SK-N-SH treated with all-trans-retinoic acid at 6 μM for 48 hours (cell line): ENCODE measurements around the gene SMOC1.

Experiments used
- ARNTL ChIP-seq: fragments of 450-650 bp; formaldehyde crosslinking; IDR thresholded peaks from 2 replicates; pipeline ENCODE4 v1.5.0; 2020; ENCODE audit warnings: low read depth, mild to moderate bottlenecking, moderate library complexity, borderline replicate concordance
- BACH2 ChIP-seq: fragments of 250-450 bp; sonication (Bioruptor Pico); IDR thresholded peaks from 2 replicates; pipeline ENCODE4 v1.9.0; 2021; ENCODE audit warnings: mild to moderate bottlenecking, borderline replicate concordance
- PPARA ChIP-seq: fragments of 250-450 bp; sonication (Bioruptor Pico); IDR thresholded peaks from 2 replicates; pipeline ENCODE4 v1.5.0; 2020; ENCODE audit warnings: mild to moderate bottlenecking, borderline replicate concordance
- RARB ChIP-seq: fragments of 250-450 bp; sonication (Bioruptor Pico); IDR thresholded peaks from 2 replicates; pipeline ENCODE4 v1.8.0; 2021; ENCODE audit warnings: mild to moderate bottlenecking, moderate library complexity
- ZC3H10 ChIP-seq: fragments of 250-450 bp; sonication (Bioruptor Pico); IDR thresholded peaks from 2 replicates; pipeline ENCODE4 v1.5.1; 2021; ENCODE audit warnings: mild to moderate bottlenecking, moderate library complexity
- ZFP3 ChIP-seq: fragments of 250-450 bp; sonication (Bioruptor Pico); IDR thresholded peaks from 2 replicates; pipeline ENCODE4 v1.5.0; 2020; ENCODE audit warnings: mild to moderate bottlenecking, moderate library complexity
- ZFP30 ChIP-seq: fragments of 450-650 bp; formaldehyde crosslinking; IDR thresholded peaks from 2 replicates; pipeline ENCODE4 v1.5.0; 2022; ENCODE audit warnings: mild to moderate bottlenecking, moderate library complexity
- ZNF565 ChIP-seq: fragments of 450-650 bp; formaldehyde crosslinking; conservative IDR thresholded peaks from 2 replicates; pipeline ENCODE4 v1.5.0; 2020; ENCODE audit warnings: low read depth, mild to moderate bottlenecking, moderate library complexity
- ZNF70 ChIP-seq: fragments of 450-650 bp; formaldehyde crosslinking; IDR thresholded peaks from 2 replicates; pipeline ENCODE4 v1.5.0; 2020; ENCODE audit warnings: mild to moderate bottlenecking, moderate library complexity
- ZNF8 ChIP-seq: fragments of 450-650 bp; formaldehyde crosslinking; IDR thresholded peaks from 2 replicates; pipeline ENCODE4 v1.5.0; 2020; ENCODE audit warnings: mild to moderate bottlenecking, moderate library complexity
- TF ChIP-seq, protein P1 (sequence below): fragments of 250-450 bp; sonication (Bioruptor Pico); IDR thresholded peaks from 2 replicates; pipeline ENCODE4 v1.5.1; 2020; ENCODE audit warnings: low read depth, mild to moderate bottlenecking, moderate library complexity
- TF ChIP-seq, protein P2 (sequence below): fragments of 250-450 bp; sonication (Bioruptor Pico); IDR thresholded peaks from 2 replicates; pipeline ENCODE4 v1.8.0; 2020; ENCODE audit warnings: mild to moderate bottlenecking, moderate library complexity, borderline replicate concordance
- TF ChIP-seq, protein P3 (sequence below): fragments of 250-450 bp; sonication (Bioruptor Pico); IDR thresholded peaks from 2 replicates; pipeline ENCODE4 v1.5.0; 2020; ENCODE audit warnings: mild to moderate bottlenecking, moderate library complexity

DNA sequence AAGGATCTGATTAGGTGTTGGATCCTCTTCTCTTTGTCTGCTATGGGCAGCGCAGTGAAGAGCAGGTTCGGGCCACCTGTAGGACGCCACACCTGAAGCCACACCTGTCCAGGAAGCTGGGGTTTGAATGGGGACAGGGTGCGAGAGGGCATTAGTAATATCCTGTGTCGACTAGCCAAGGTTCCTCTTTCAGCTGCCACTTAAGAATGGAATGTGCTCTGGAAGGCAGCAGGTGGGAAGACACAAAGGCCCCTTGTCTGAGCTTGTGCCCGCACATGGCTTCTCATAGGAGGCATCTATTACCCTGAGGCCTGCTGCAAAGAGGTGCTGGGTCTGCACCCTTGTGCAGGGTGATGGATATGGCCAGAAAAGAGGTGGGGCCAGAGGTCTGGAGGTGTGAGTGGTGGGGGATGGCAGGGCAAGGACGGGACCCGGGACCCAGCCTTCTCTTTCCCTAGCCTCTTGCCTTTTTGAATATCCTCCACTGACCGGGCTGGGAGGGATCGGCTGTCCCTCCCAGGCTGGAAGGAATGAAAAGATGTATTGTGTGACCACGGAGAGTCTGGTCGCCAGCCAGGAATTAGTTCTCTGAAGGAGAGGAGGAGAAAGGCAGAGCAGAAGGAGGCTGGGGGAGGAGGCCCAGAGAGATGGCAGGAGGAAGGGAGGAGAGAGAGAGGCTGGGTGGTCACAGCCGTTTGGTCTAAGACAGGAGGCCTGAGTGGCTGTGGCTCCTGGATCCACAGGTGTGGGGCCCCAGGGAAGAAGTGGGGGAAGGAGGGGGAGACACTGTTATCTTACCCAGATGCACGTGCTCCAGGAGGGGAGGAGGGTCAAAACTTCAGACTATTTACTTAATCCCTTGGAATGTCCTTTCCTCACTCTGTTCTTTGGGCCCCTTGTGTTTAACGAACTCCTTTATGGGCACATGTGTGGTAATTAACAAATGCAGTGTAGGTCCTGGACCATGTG, 101.5 kb downstream of the SMOC1 start:
- TF ChIP-seq ZNF8 (CRISPR knock-in tag) (no peak), ZFP30 (CRISPR knock-in tag) (no peak), ZFP3 (CRISPR knock-in tag) (no peak), ZNF70 (CRISPR knock-in tag) (no peak), RARB (CRISPR knock-in tag) (no peak), PPARA (CRISPR knock-in tag) (no peak), ARNTL (CRISPR knock-in tag) (no peak), ZNF565 (CRISPR knock-in tag) (no peak), BACH2 (CRISPR knock-in tag) (no peak), ZC3H10 (CRISPR knock-in tag) (no peak)
- TF ChIP-seq, protein P1, sequence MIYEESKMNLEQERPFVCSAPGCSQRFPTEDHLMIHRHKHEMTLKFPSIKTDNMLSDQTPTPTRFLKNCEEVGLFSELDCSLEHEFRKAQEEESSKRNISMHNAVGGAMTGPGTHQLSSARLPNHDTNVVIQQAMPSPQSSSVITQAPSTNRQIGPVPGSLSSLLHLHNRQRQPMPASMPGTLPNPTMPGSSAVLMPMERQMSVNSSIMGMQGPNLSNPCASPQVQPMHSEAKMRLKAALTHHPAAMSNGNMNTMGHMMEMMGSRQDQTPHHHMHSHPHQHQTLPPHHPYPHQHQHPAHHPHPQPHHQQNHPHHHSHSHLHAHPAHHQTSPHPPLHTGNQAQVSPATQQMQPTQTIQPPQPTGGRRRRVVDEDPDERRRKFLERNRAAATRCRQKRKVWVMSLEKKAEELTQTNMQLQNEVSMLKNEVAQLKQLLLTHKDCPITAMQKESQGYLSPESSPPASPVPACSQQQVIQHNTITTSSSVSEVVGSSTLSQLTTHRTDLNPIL: no peak
- TF ChIP-seq, protein P2, sequence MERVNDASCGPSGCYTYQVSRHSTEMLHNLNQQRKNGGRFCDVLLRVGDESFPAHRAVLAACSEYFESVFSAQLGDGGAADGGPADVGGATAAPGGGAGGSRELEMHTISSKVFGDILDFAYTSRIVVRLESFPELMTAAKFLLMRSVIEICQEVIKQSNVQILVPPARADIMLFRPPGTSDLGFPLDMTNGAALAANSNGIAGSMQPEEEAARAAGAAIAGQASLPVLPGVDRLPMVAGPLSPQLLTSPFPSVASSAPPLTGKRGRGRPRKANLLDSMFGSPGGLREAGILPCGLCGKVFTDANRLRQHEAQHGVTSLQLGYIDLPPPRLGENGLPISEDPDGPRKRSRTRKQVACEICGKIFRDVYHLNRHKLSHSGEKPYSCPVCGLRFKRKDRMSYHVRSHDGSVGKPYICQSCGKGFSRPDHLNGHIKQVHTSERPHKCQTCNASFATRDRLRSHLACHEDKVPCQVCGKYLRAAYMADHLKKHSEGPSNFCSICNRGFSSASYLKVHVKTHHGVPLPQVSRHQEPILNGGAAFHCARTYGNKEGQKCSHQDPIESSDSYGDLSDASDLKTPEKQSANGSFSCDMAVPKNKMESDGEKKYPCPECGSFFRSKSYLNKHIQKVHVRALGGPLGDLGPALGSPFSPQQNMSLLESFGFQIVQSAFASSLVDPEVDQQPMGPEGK (CRISPR knock-in tag): no peak
- TF ChIP-seq, protein P3, sequence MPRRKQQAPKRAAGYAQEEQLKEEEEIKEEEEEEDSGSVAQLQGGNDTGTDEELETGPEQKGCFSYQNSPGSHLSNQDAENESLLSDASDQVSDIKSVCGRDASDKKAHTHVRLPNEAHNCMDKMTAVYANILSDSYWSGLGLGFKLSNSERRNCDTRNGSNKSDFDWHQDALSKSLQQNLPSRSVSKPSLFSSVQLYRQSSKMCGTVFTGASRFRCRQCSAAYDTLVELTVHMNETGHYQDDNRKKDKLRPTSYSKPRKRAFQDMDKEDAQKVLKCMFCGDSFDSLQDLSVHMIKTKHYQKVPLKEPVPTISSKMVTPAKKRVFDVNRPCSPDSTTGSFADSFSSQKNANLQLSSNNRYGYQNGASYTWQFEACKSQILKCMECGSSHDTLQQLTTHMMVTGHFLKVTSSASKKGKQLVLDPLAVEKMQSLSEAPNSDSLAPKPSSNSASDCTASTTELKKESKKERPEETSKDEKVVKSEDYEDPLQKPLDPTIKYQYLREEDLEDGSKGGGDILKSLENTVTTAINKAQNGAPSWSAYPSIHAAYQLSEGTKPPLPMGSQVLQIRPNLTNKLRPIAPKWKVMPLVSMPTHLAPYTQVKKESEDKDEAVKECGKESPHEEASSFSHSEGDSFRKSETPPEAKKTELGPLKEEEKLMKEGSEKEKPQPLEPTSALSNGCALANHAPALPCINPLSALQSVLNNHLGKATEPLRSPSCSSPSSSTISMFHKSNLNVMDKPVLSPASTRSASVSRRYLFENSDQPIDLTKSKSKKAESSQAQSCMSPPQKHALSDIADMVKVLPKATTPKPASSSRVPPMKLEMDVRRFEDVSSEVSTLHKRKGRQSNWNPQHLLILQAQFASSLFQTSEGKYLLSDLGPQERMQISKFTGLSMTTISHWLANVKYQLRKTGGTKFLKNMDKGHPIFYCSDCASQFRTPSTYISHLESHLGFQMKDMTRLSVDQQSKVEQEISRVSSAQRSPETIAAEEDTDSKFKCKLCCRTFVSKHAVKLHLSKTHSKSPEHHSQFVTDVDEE: no peak
